Measurements from ENCODE around the gene LARP1B.
"Not testable (repeated sequence)": the region's sequence is repeated elsewhere in the genome, so short reads cannot be mapped to it uniquely, and the experiment has no call there.

Gene LARP1B

GRCh38 chr4:128228845-128229795 is 168.0 kb downstream of the LARP1B start:
- FAIRE-seq, result no peak

- FAIRE-seq, result no peak
These were observed 171.6 kb downstream of the LARP1B start for GRCh38 chr4:128232719-128233118.

GRCh38 chr4:128234836-128235235 is 173.7 kb downstream of the LARP1B start:
- no peak for FAIRE-seq

- FAIRE-seq, result no peak
These were observed 179.9 kb downstream of the LARP1B start for GRCh38 chr4:128241019-128241418.

GRCh38 chr4:128241425-128241913 is 180.4 kb downstream of the LARP1B start:
- no peak for FAIRE-seq

- FAIRE-seq, result no peak
These were observed 180.9 kb downstream of the LARP1B start for GRCh38 chr4:128241981-128242380.

GRCh38 chr4:128242601-128243000 is 181.5 kb downstream of the LARP1B start:
- no peak for FAIRE-seq

- FAIRE-seq, result no peak
These were observed 183.3 kb downstream of the LARP1B start for GRCh38 chr4:128244379-128244778.

GRCh38 chr4:128245391-128245790 is 184.3 kb downstream of the LARP1B start:
- FAIRE-seq, result not testable (repeated sequence)

GRCh38 chr4:128247906-128248305 is 186.8 kb downstream of the LARP1B start:
- no peak for FAIRE-seq

- peak; percentile 66 for FAIRE-seq
These were observed 188.9 kb downstream of the LARP1B start for GRCh38 chr4:128249787-128250668.

- no peak for FAIRE-seq
These were observed 194.8 kb downstream of the LARP1B start for GRCh38 chr4:128255906-128256305.

- FAIRE-seq, result no peak
These were observed 195.4 kb downstream of the LARP1B start for GRCh38 chr4:128256539-128256938.

- FAIRE-seq, result not testable (repeated sequence)
These were observed 197.1 kb downstream of the LARP1B start for GRCh38 chr4:128258166-128258565.

- not testable (repeated sequence) for FAIRE-seq
These were observed 198.8 kb downstream of the LARP1B start for GRCh38 chr4:128259889-128260288.

All from TTC549 (cell line).